Measurements from ENCODE around the gene NEURL1.
"Not testable (repeated sequence)": the region's sequence is repeated elsewhere in the genome, so short reads cannot be mapped to it uniquely, and the experiment has no call there.

The NEURL1 gene

GRCh38 chr10:103629581-103629980 is 136.1 kb downstream of the NEURL1 start:
- no peak for DNase-seq

GRCh38 chr10:103630156-103630555 is 136.7 kb downstream of the NEURL1 start:
- no peak for DNase-seq

DNA sequence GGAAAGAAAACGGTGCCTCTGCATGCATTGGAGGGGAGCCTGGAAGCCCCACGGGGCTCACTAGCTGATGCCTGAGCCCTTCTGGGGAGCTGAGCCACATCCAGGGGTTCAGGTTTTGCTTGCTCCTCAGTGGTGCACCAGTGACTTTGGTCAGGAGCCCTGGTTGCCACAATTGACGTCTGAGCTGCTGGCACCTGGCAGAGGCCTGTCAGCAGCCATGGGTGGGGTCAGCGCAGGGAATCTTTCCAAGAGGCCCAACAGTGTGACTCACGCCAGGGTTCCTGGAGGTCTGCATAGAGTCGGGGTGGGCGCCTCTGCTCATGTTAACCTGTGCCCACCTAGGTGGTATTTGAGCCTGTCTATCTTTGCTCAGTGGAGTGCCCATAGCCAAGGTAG is 138.7 kb downstream of the NEURL1 start:
- DNase-seq = no peak

GRCh38 chr10:103632871-103633270 is 139.4 kb downstream of the NEURL1 start:
- DNase-seq = not testable (repeated sequence)

GRCh38 chr10:103633846-103634245 is 140.3 kb downstream of the NEURL1 start:
- DNase-seq = no peak

- DNase-seq = no peak
Observed at GRCh38 chr10:103635580-103635979, 142.1 kb downstream of the NEURL1 start.

DNA sequence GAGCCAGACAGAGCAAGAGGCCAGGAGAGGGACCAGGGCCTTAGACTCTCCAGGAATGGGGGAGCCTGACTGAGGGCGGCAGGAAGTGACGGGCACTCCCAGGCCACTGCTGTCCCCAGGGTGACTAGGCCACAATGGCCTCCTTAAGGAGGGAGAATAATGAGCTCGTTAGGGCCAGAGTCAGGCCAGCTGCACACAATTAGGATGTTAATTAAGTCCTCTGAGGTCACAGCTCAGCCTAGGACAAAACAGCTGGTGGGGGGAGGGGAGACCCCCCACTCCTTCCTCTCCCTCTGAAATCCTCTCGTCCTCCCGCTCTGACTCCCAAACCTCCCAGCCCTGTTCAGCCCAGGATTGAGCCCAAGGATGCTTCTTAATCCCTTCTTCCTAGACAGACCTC is 143.0 kb downstream of the NEURL1 start:
- no peak for DNase-seq

- no peak for DNase-seq
Observed at GRCh38 chr10:103637011-103637410, 143.5 kb downstream of the NEURL1 start.

DNA sequence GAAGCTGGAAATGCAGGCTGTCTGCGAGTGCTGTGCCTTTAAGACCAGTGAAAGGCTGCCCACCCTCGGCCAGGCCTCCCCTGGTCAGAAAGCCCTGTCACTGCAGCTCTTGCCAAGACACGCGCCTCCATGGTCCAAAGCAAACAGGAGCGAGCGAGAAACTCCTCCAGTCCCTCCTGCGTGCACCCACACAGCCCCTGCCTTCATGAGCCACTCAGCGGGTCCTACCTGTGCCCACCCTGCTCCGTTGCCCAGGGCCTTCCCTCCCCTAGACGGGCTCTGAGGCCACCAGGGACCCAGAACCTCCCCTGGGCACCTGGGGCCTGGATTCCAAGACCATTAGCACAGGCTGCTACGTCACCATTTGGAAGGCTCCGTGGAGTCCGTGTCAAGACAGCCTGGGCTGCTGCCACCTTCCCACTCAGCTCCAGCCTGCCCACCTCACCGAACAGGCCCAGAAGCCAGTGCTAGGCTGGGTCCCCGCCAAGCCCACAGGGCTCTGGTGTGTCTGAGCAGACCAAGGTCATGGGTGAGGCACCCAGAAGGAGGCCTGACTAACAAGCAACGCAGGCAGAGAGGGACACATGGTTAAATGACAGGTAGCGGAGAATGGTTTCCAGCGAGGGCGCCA is 144.5 kb downstream of the NEURL1 start:
- no peak for DNase-seq

DNA sequence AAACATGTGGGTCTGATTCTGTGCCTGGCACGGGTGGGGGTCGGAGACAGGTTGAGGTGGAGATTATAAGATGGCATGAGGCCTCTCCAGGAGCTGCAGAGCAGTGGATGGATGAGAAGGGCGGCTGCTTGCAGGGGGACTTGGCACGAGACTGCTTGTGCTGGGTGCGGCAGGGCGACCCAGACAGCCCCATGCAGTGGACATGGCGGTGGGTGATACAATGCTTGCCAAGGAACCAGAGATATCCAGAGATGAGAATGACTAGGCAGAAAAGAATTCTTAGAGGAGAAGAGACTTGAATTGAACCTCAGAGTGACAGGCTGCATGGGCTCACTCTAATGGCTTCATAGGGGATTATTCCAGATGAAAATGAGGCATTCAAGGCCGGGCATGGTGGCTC is 145.4 kb downstream of the NEURL1 start:
- no peak for DNase-seq

- DNase-seq = no peak
Observed at GRCh38 chr10:103640436-103641181, 147.1 kb downstream of the NEURL1 start.

DNA sequence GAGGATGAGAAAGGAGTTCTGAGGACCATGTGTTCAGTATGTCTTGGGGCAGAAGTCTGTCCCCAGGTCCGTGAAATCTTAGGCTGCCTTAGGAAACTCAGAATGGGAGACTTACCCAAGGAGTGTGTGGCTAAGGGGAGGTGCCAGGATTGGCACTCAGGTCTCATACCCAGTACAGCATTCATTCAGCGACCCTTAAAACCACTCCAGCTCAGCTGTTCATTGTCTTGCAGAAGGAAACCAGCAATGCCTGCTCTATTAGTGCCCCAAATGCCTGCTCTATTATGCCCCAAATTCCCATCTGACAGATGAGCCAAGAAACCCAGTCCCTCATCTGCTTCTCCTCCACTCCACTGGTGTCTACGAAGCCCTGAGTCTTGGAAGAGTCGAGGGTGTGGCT is 147.8 kb downstream of the NEURL1 start:
- DNase-seq = no peak
